Ascending aorta (tissue), 2 donors: ENCODE data around the gene USP54. TPM values are rescaled to one million over a fixed set of nuclear protein-coding genes. Genes with fewer than 3 reads are reported as not detected.

Experiments
- DNase-seq, 2 donors: peaks; one replicate each; pipeline ENCODE4 v3.0.0-alpha.2; 2019; ENCODE audit warnings: low spot score in 2 of 2
- H3K27ac ChIP-seq, 2 donors: fragments of 200-600 bp; sonication (generic); one replicate each; pipeline ENCODE4 v1.5.1; 2016 to 2017; ENCODE audit warnings: mild to moderate bottlenecking in 1 of 2
- H3K27me3 ChIP-seq: fragments of 200-600 bp; sonication (generic); one replicate; pipeline ENCODE4 v1.5.1; 2017
- H3K36me3 ChIP-seq, 2 donors: fragments of 200-600 bp; sonication (generic); one replicate each; pipeline ENCODE4 v1.5.1; 2016
- H3K4me1 ChIP-seq, 2 donors: fragments of 200-600 bp; sonication (generic); one replicate each; pipeline ENCODE4 v1.5.1; 2016 to 2017; ENCODE audit warnings: mild to moderate bottlenecking in 1 of 2
- H3K4me3 ChIP-seq, 2 donors: fragments of 200-600 bp; sonication (generic); one replicate each; pipeline ENCODE4 v1.5.1; 2016 to 2017; ENCODE audit warnings: mild to moderate bottlenecking in 1 of 2
- H3K9me3 ChIP-seq, 2 donors: fragments of 200-600 bp; sonication (generic); one replicate each; pipeline ENCODE4 v1.5.1; 2016
- CTCF ChIP-seq, 3 experiments: fragments of 200-600 bp in 2 of 3; fragments of 450-650 bp in 1 of 3; sonication (generic) in 2 of 3; IDR thresholded peaks; one replicate each; pipeline ENCODE4 v1.5.1; 2016 to 2019; ENCODE audit warnings: antibody characterized with exemption in 3 of 3, mild to moderate bottlenecking in 1 of 3, moderate library complexity in 1 of 3
- intact Hi-C: fragments of 100-400 bp; cut with DNase I; formaldehyde crosslinking; loops from one replicate; pipeline ENCODE4 v1.15.1; 2023
- total RNA-seq: library from RNA; depleted of rRNA; stranded (reverse); fragments of >200 nt; gene quantifications from one replicate; pipeline ENCODE4 v1.1.0, GENCODE V29; 2016

USP54 gene
- total RNA-seq, 1 donor from 2014 or later, result 172 TPM

- Histone ChIP-seq H3K36me3 (peaks cover 17 to 45% of the 10 kb centered on the region in 2 donors), H3K4me1 (no peaks in the 10 kb centered on the region), H3K9me3 (no peaks in the 10 kb centered on the region), H3K4me3 (no peak overlapping the region), H3K27ac (no peak overlapping the region), H3K27me3 (no peaks in the 10 kb centered on the region)
- intact Hi-C loops, result no loop called here
- TF ChIP-seq CTCF (IDR thresholded peaks at IDR 0.05), result no peak
- no peak for DNase-seq
These were observed 134.8 kb downstream of the USP54 start for GRCh38 chr10:73456187-73456890.

GRCh38 chr10:73449113-73449512 lies 142.0 kb downstream of the USP54 start:
- Histone ChIP-seq H3K9me3 (no peaks in the 10 kb centered on the region), H3K4me1 (no peaks in the 10 kb centered on the region), H3K4me3 (no peak overlapping the region), H3K27ac (no peak overlapping the region), H3K36me3 (peaks cover 36 to 40% of the 10 kb centered on the region in 2 donors), H3K27me3 (no peaks in the 10 kb centered on the region)
- no peak for DNase-seq
- intact Hi-C loops, result no loop called here
- TF ChIP-seq CTCF (IDR thresholded peaks at IDR 0.05), result no peak

DNA sequence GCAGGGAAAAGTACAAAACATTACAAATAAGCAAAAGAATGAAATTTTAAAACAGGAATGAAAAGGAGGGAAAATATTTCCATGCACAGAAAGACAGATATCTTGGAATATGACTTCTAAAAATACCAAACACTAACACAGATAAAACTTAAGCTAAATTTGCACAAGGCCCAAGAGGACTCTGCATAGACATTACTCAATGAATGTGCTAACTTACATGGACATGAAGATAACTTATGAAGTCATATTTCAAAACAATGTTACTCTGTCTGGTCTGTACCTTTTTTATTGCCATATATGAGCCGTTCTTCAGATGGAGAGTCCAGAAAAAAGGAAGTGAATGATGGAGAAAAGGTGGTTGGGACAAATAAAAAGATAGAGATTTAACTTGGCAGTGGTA lies 142.8 kb downstream of the USP54 start:
- H3K27ac ChIP-seq, result no peak overlapping the region
- no peaks in the 10 kb centered on the region for H3K27me3 ChIP-seq
- H3K4me1 ChIP-seq, result no peaks in the 10 kb centered on the region
- H3K36me3 ChIP-seq, result peaks cover 33 to 38% of the 10 kb centered on the region in 2 donors
- intact Hi-C loops, result no loop called here
- TF ChIP-seq CTCF (IDR thresholded peaks at IDR 0.05), result no peak
- H3K9me3 ChIP-seq, result no peaks in the 10 kb centered on the region
- no peak overlapping the region for H3K4me3 ChIP-seq
- DNase-seq, result no peak

Other genes starting within 250 kb of the USP54 start
- gene CFAP70, start 232.5 kb downstream of the USP54 start, total RNA-seq, result not detected
- gene ANXA7, start 177.3 kb downstream of the USP54 start, total RNA-seq, result 63.2 TPM
- not detected for gene MSS51, start 157.8 kb downstream of the USP54 start, total RNA-seq
- gene PPP3CB, start 95.3 kb downstream of the USP54 start, total RNA-seq, result 23.0 TPM
- 8.5 TPM for gene MYOZ1, start 50.1 kb upstream of the USP54 start, total RNA-seq
- not detected for gene SYNPO2L, start 64.7 kb upstream of the USP54 start, total RNA-seq
- gene AGAP5, start 106.8 kb upstream of the USP54 start, total RNA-seq, result 0.32 TPM
- 65.9 TPM for gene SEC24C, start 153.0 kb upstream of the USP54 start, total RNA-seq
- 24.5 TPM for gene CHCHD1, start 190.7 kb upstream of the USP54 start, total RNA-seq
- 106 TPM for gene ZSWIM8, start 194.3 kb upstream of the USP54 start, total RNA-seq
- 130 TPM for gene NDST2, start 220.3 kb upstream of the USP54 start, total RNA-seq